Left lung (tissue), 10 donors: Measurements from ENCODE around the gene SKP2. TPM values are rescaled to one million over a fixed set of nuclear protein-coding genes. Genes with fewer than 3 reads are reported as not detected.

ENCODE experiments used
- ATAC-seq: fragments of 200-7000 bp; cut with Tn5 transposase; one replicate; pipeline ENCODE4 v1.9.1; 2020; ENCODE audit warnings: moderate library complexity
- DNase-seq, 4 donors: peaks; one replicate each; pipeline ENCODE4 v3.0.0-alpha.2; 2013 to 2020
- H3K27ac ChIP-seq, 2 donors: fragments of 200-600 bp; sonication (generic) in 1 of 2; one replicate each; pipeline versions ENCODE4 v1.5.0 to v1.8.0; 2020 to 2021
- H3K27me3 ChIP-seq, 2 donors: fragments of 200-600 bp; sonication (generic) in 1 of 2; one replicate each; pipeline versions ENCODE4 v1.5.0 to v1.8.0; 2020 to 2021
- H3K36me3 ChIP-seq, 2 donors: fragments of 200-600 bp; sonication (generic) in 1 of 2; one replicate each; pipeline versions ENCODE4 v1.5.0 to v1.8.0; 2020 to 2021
- H3K4me1 ChIP-seq, 2 donors: fragments of 200-600 bp; one replicate each; pipeline ENCODE4 v1.8.0; 2021
- H3K4me3 ChIP-seq, 2 donors: fragments of 200-600 bp; sonication (generic) in 1 of 2; one replicate each; pipeline versions ENCODE4 v1.5.0 to v1.8.0; 2020 to 2021; ENCODE audit warnings: mild to moderate bottlenecking in 1 of 2
- H3K9me3 ChIP-seq, 2 donors: fragments of 200-600 bp; sonication (generic) in 1 of 2; one replicate each; pipeline versions ENCODE4 v1.5.0 to v1.8.0; 2020 to 2021
- intact Hi-C, 2 donors: fragments of 100-400 bp; cut with DNase I; formaldehyde crosslinking; loops; one replicate each; pipeline versions ENCODE4 v1.11.2 to v1.14.2; 2022
- polyA plus RNA-seq, 6 donors: library from polyadenylated mRNA; unstranded; fragments of 120-200 nt; gene quantifications; one replicate each; pipeline ENCODE4 v1.2.1, GENCODE V29; 2013; ENCODE audit not compliant: insufficient read length in 6 of 6
- total RNA-seq, 2 donors: library from RNA; stranded (reverse); fragmentation: NEBNext Ultra II Directional; extraction: Animal tissue kit (Norgen Biotek cat#: 25700); gene quantifications; one replicate each; pipeline ENCODE4 v1.2.1, GENCODE V29; 2021
- TF ChIP-seq, protein P1 (sequence below), 2 donors: fragments of 200-600 bp; sonication (generic) in 1 of 2; IDR thresholded peaks; one replicate each; pipeline versions ENCODE4 v1.5.0 to v1.8.0; 2021; ENCODE audit warnings: antibody characterized with exemption in 2 of 2
- donor health status: DM: no; HTN: yes; CAD: no.
- donor health status: DM: no; HTN: no; CAD: no.

The SKP2 gene
- total and polyA plus RNA-seq, 8 donors = 18.4 to 56.4 (median 48.7) TPM

DNA sequence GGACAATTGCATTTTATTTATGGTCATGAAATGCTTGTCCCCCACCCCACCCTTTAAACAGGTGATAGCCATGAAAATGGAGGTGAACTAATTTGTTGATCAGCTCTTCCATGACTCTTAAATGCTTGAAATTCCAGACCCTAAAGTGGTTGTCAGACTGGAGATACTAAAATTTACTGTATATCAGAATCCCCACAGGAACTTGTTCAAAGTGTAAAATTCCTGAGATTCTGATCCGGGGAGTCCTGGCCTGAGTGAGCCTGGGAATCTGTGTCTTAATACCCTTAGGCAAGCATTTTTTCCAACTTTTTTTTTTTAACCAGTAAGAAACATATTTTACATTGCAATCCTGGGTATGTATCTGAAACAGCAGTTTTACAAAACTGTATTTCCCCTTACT is 4.7 kb downstream of the SKP2 start:
- H3K36me3 ChIP-seq = peaks cover 0 to 28% of the 10 kb centered on the region in 2 donors
- H3K9me3 ChIP-seq = no peaks in the 10 kb centered on the region
- intact Hi-C loops = no loop called here
- peaks cover 7 to 30% of the 10 kb centered on the region in 2 donors for H3K4me1 ChIP-seq
- H3K27ac ChIP-seq = no peak overlapping the region
- DNase-seq (no peak), ATAC-seq (no peak)
- no peaks in the 10 kb centered on the region for H3K27me3 ChIP-seq
- TF ChIP-seq, protein P1, sequence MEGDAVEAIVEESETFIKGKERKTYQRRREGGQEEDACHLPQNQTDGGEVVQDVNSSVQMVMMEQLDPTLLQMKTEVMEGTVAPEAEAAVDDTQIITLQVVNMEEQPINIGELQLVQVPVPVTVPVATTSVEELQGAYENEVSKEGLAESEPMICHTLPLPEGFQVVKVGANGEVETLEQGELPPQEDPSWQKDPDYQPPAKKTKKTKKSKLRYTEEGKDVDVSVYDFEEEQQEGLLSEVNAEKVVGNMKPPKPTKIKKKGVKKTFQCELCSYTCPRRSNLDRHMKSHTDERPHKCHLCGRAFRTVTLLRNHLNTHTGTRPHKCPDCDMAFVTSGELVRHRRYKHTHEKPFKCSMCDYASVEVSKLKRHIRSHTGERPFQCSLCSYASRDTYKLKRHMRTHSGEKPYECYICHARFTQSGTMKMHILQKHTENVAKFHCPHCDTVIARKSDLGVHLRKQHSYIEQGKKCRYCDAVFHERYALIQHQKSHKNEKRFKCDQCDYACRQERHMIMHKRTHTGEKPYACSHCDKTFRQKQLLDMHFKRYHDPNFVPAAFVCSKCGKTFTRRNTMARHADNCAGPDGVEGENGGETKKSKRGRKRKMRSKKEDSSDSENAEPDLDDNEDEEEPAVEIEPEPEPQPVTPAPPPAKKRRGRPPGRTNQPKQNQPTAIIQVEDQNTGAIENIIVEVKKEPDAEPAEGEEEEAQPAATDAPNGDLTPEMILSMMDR (IDR thresholded peaks at IDR 0.05) = no peak
- H3K4me3 ChIP-seq = no peak overlapping the region

GRCh38 chr5:36158144-36158543 is 6.2 kb downstream of the SKP2 start:
- H3K27ac ChIP-seq = no peak overlapping the region

DNA sequence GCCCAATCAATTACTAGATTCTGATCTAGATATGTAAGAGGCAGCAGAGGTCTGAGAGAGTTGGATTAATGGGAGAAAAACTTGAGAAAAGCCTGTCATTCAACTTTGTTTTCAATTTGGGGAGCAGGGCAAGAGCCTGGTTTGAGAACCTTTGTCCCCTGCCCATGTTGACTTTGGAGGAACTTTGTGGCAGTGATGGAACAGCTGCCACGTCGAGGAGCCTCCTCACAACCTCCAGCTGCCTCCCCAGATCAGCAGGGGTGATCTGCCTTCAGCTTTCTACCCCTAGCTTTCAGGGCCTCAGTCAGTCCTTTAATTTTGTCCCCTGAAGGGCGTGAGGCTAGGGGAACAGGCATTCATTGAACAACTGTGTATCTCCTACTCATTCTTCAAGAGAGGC is 8.7 kb downstream of the SKP2 start:
- Histone ChIP-seq H3K9me3 (no peaks in the 10 kb centered on the region), H3K4me3 (no peak overlapping the region), H3K36me3 (peaks cover 0 to 62% of the 10 kb centered on the region in 2 donors), H3K27me3 (no peaks in the 10 kb centered on the region), H3K4me1 (peaks cover 3 to 13% of the 10 kb centered on the region in 2 donors), H3K27ac (no peak overlapping the region)
- TF ChIP-seq, protein P1 (IDR thresholded peaks at IDR 0.05) = no peak
- ATAC-seq = no peak
- intact Hi-C loops = no loop called here
- DNase-seq = no peak

More at GRCh38 chr5:36158144-36158543, 6.2 kb downstream of the SKP2 start:
- no peaks in the 10 kb centered on the region for H3K27me3 ChIP-seq
- H3K4me3 ChIP-seq = no peak overlapping the region
- H3K4me1 ChIP-seq = peaks cover 3 to 21% of the 10 kb centered on the region in 2 donors
- ATAC-seq (no peak), DNase-seq (no peak)
- TF ChIP-seq, protein P1 (IDR thresholded peaks at IDR 0.05) = no peak
- intact Hi-C loops = no loop called here
- no peaks in the 10 kb centered on the region for H3K9me3 ChIP-seq
- H3K36me3 ChIP-seq = peaks cover 0 to 44% of the 10 kb centered on the region in 2 donors

GRCh38 chr5:36161361-36161760 is 9.4 kb downstream of the SKP2 start:
- Histone ChIP-seq H3K4me1 (peaks cover 3 to 12% of the 10 kb centered on the region in 2 donors), H3K36me3 (peaks cover 0 to 69% of the 10 kb centered on the region in 2 donors), H3K9me3 (no peaks in the 10 kb centered on the region), H3K4me3 (no peak overlapping the region), H3K27ac (no peak overlapping the region), H3K27me3 (no peaks in the 10 kb centered on the region)
- no peak for DNase-seq
- ATAC-seq = no peak
- TF ChIP-seq, protein P1 (IDR thresholded peaks at IDR 0.05) = no peak
- intact Hi-C loops = no loop called here

DNA sequence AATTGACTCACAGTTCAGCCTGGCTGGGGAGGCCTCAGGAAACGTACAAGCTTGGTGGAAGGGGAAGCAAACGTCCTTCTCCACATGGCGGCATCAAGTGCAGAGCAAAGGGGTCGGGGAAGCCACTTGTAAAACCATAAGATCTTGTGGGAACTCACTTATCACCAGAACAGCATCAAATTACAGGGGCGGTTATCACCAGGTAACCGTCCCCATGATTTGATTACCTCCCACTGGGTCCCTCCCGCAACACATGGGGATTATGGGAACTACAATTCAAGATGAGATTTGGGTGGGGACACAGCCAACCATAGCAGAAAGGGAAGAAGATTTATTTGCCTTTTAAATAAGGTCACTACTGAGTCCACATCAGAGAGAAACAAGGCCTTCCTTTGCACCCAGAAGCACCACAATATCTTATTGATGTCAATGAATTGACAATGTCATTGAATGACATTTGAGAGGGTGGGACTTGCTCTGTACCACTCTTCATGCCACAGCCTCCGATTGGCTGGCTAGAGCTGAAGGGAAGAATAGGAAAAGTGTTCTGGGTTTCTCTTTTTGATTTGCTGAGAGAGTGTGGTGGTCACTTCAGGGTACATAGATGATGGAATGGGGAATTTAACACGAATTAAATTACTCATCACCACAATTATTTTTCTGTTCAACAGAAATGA is 11.0 kb downstream of the SKP2 start:
- H3K27ac ChIP-seq = no peak overlapping the region
- H3K4me1 ChIP-seq = peaks cover 0 to 3% of the 10 kb centered on the region in 2 donors
- H3K36me3 ChIP-seq = peaks cover 0 to 85% of the 10 kb centered on the region in 2 donors
- intact Hi-C loops = no loop called here
- TF ChIP-seq, protein P1 (IDR thresholded peaks at IDR 0.05) = no peak
- ATAC-seq (no peak), DNase-seq (no peak)
- H3K27me3 ChIP-seq = no peaks in the 10 kb centered on the region
- no peaks in the 10 kb centered on the region for H3K9me3 ChIP-seq
- no peak overlapping the region for H3K4me3 ChIP-seq
